DMS114 treated with DMSO at 0.1 percent for 48 hours (cell line): Measurements from ENCODE around the gene OCA2.
A peak's percentile ranks its signal among the peaks of the same experiment; 100 is the strongest.

Experiments
- DNase-seq: peaks from one replicate; lab custom pipeline; 2025; ENCODE audit not compliant: unreplicated experiment; lab: John Stamatoyannopoulos, UW

OCA2 gene

DNA sequence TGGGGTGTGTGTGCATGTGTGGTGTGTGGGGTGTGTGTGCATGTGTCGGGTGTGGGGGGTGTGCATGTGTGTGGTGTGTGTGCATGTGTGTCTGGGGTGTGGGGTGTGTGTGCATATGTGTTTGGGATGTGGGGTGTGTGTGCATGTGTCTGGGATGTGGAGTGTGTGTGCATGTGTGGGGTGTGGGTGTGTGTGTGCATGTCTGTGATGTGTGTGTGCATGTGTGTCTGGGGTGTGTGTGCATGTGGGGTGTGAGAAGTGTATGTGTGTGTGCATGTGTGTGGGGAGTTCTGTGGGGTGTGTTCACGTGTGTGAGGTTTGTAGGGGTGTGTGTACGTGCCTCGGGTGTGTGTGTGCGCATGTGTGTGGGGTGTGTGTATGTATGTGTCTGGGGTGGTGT is 6.7 kb upstream of the OCA2 start:
- DNase-seq, result no peak

DNA sequence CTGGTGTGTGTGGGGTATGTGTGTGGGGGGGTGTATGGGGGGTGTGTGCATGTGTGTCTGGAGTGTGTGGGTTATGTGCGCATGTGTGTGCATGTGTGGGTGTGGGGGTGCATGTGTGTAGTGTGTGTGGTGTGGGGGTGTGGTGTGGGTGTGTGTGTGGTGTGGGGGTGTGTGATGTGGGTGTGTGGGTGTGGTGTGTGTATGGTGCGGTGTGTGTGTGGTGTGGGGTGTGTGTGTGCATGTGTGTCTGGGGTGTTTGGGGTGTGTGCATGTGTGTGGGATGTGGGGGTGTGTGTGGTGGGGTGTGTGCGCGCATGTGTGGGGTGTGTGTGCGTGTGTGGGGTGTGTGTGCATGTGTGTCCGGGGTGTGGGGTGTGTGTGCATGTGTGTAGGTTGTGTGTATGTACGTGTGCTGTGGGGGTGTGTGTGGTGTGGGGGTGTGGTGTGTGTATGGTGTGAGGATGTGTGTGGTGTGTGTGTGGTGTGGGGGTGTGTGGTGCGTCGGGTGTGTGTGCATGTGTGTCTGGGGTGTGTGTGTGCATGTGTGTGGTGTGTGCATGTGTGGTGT is 6.2 kb upstream of the OCA2 start:
- DNase-seq, result no peak

DNA sequence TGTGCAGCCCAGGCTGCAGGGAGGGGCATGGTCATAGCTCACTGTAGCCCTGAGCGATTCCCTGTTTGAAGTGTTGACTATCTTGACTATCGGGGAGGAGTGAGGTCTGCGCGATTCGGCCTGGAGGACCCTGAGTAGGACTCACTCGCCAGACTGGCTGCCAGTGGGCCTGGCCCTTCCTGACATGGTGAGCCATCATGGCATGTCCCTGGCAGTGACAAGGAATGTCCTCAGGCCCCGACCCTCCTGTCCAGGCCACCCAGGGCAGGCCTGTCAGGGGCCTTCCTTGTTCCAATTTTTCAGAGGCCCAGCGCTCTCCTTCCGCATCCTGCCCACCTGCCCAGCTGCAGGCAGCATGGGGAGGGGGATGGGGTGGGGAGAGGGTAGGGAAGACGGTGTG is 5.2 kb upstream of the OCA2 start:
- no peak for DNase-seq

DNA sequence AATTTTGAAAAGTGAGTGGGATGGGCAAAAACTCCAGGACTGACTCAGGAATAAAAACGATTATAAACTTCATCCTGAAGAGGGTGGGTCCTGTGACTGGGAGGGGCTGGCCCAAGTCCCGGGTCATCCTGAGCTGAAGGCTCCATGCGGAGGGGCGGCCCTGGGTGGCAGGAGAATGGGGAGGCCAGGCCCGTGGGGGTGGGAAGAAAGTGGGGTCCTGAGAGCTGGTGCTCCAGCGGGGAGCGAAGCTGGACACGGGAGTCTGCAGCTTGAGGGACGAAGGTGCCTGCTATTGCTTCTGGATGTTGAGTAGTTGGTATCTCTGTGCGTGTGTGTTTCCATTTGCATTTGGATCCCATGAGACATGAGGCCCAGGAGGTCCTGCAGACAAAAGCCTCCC is 4.7 kb upstream of the OCA2 start:
- no peak for DNase-seq

DNA sequence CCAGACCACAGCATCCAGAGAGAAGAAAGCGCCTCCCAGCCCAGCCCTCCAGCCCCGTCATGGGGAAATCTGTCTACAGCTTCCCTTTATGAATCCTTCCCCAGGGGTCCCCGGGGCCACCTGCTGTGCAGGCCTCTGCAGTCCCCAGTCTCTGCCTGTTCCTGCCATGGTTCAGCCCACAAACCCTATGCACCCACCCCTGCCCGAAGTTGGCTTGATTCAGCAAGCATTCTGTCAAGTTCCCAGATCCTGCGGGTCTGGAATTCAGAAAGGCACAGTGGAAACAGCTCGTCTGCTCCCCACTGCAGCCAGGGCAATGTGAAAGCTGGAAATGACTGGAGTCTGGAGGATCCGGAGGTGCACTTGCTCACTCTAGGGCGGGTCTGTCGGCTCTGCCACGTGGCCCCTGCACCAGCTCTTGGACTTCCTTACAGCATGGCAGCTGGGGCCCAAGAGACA is 2.9 kb upstream of the OCA2 start:
- DNase-seq, result no peak

DNA sequence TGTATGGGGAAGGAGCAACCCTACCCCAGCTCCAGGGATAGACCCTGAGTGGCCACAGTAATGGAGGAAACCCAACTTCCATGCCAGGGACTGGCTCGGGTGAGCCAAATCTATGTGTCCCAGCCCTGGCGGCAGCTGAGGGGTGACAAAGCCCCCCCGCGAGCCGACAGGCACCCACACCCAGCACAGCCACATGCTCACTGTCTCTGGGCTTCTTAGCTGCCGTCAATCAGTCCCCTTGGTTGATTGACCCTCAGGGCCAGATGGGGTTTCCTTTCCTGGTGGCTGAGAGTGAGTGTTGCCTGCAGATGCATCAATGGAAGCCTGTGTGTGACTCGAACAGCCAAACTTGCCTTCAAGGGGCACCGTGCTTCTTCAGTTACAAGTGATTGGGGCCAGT is 2.1 kb upstream of the OCA2 start:
- DNase-seq, result no peak

DNA sequence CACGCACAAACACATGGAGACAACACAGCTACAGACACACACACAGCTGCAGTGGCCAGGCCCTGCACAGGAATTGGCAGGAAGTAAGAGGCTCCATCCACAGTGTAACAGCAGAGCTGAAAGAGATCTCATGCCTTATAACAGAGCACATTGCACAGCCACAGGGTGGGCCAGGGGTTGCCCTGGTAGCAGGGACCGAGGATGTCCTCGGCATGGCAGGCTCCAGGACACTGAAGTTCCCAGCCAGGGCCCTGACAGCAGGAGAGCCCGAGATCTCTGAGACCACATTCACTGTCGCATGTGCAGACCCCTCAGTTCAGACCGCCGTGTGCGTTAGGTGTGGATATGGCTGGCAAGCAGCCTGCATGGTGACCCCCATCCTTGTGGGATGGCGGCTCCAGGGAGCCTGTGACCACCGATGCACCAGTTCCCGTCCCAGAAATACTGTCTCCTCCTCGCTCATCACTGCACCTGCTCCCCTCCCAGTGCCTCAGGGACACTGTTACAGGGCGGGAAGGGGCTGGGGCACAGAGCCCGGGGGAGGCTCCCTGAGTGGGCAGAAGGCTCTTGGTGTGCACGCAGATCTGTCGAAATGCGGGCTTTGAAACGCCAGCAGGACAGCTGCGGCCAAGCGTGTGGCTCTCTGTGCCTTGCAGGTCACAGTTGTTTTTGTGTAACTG is 1.5 kb upstream of the OCA2 start:
- DNase-seq, result no peak

DNA sequence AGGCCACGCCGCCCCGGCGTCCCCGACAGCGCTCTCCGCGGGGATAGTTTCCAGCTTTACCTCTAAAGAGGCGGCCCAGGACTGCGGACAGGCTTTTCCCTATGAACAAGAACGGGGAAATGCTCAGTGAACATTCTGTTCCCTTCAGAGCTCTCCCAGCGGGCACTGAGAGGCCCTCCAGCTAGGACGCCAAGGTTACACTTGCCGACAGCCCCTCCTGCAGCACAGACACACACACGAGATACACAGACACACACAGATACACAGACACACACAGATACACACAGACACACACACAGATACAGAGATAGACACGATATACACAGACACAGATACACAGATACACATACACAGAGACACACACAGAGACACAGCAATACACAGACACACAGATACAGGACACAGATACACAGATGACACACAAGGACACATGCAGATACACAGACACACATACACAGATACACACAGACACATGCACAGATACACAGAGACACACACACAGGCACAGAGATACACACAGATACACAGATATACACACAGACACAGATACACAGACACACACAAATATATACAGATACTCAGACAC is 533 bp upstream of the OCA2 start:
- DNase-seq, result no peak

DNA sequence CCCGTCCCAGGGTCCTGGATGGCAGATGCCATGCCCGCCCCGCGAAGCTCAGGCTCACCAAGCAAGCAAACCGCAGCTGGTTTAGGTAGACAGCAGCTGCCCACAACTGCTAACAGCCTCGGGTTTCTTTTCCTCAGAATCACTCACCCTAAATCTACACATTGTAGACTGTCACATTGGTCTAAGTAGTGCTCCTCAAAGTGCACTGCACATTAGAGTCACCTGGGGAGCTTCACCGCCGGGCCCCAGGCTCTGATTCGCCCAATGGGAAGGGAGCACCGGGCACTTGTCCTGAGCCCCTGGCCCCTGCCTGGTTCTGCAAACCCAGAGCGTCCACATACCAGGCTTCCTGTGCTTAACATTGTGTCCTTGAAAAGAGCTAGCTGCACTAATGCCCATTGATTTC is 752 bp downstream of the OCA2 start:
- DNase-seq, result no peak

DNA sequence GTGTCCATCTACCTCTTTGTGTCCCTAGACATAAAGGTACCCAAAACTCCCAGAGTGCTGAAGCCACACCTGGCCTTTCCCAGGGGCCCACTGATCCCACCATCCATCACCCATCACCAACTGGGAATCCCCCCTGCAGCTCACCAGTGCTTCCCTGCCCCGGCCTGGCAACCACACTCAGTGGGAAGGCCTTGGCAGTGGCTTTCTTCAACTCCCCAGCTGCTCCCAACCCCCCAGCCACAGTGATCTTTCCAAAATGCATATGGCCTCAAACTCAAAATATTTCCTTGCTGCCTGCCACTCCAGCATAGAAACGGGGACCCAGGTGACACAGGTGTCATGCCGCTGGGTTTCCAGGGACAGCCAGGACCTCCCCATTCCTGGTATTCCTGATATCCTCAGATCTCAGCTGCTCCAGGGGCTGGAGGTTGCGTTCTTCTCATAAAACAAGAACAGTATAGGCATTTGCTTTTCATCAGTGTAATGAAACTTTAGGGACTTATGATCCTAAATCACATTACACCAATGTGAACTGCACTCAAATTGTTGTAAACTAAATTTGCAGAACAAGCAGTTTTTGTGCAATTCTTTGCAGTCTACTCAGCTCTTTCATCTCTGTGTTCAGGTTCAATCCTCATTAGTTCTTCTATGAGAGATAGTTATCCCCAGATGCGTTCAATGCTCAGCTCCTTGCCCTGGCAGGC is 1.3 kb downstream of the OCA2 start:
- DNase-seq, result peak; percentile 24

DNA sequence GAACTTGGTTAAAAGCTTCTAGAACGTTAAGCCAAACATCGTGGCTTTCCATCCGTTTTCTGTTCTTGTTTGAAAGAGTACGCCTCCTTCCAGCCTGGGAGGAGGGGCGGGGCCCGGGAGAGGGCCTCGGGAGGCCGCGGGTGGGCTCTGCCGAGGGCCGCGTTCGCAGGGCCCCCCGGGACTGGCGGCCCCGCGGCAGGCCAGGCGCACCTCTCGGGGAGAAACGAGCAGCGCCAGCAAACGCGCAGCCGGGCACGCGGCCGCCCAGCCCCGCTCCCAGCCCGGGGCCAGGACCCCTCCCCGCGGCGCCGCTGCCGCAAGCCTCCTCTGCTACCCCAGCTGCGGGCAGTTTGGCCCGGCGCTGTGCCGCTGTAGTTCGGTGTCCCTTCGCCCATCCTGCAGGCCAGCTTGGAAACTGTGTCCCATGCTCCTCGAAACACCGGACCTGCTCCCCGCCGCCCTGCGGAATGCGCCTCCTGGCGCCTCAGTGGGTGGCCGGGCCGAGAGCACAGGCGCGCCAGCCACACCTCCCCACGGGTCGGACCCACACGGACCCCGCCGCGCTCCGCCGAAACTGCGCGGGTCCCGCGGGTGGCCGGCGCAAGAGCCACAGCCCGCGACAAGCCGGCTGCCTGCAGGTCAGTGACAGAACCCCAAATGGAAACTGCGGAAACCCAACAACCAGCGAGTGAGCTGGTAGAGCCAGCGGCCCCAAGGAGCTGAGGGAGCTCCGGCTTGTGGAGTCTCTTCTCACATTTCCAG is 2.3 kb downstream of the OCA2 start:
- no peak for DNase-seq

DNA sequence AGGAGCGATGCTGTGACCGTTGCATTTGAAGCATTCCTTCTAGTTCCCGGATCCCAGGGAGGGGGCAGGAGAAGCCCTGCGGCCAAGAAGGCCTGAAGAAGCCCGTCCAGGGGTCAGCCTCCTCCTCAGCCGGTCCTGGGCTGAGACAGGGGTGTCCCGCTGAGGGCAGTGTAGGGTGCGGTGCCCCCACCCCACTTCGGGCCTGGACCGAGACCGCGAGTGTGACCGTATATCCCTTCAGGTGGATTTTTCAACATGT is 2.8 kb downstream of the OCA2 start:
- DNase-seq, result no peak

DNA sequence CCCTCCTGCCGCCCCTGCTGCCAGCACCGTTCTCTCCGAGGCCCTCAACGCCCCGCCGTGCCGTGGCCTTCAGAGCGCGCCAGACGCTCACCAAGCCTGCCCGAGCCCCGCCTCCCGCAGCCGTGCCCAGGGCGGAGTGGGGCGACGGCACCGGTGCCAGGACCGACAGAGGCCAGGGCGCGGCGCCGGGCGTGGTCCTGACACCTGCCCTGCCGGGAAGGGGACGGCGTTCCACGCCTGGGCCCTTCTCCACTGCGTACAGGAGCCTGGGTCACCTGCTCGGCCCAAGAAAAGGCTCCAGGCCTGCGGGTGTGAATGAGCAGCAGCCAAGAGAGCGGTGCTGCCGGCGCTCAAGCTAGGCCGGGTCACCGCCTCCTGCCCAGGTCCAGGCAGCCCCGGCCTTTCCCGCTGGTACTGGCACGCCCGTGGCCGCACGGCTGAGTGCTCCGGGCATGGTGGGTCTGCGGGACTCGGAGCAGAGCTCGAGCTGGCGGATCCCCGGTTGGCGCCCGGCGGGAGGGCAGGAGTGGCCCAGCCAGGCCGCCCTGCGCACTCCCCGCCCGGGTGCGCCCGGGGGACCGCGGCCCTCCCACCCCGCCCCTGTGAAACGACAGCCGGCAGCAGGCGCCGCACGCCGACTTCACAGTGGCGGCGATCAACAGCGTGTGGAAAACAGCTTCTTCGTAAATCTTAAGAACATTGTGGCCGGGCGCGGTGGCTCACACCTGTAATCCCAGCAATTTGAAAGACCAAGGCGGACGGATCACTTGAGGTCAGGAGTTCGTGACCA is 4.2 kb downstream of the OCA2 start:
- DNase-seq, result no peak

DNA sequence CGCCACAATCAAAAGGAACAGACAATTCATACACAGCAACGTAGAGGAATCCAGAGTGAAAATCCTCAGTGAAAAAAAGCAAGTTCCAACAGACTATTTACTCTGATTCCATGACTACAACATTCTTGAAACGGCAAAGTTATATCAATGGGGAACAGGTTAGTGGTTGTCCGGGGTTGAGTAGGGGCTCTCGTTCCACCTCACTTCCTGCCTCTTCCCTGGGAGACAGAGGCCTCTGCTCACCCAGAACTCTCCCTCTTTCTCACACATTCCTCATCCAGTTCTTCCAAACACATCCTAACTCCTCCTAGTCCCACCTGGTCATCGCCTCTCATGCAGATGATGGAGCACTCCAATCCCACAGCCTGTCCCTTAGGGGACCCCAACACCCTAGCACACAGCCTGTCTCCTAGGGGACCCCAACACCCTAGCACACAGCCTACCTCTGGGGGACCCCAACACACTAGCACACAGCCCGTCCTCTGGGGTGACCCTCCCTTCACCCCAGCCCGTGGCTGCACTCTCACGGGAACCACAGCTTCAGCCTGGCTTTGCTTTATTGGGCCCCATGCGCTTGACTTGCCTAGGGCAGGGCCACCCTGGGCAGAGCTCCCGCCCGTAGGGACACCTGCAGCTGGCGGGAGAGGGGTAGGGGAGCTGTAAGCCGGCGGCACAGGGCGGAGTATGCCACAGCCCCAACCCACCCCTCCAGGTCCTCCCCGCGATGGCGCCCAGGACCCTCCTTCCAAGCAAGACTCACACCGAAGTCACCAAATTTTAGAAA is 5.2 kb downstream of the OCA2 start:
- DNase-seq, result no peak

DNA sequence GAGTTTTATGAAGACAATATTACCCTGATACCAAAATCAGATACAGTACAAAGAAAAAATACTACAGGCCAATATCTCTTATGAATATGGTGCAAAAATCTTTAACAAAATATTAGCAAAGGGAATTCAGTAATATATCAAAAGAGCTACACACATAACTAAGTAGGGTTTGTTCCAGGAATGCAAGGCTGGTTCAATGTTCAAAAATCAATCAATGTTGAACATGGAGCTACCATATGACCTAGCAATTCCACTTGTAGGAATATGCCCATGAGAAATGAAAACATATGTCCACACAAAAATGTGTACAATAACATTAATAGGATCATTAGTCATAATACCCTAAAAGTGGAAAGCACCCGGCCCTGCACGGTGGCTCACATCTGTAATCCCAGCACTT is 7.8 kb downstream of the OCA2 start:
- no peak for DNase-seq

DNA sequence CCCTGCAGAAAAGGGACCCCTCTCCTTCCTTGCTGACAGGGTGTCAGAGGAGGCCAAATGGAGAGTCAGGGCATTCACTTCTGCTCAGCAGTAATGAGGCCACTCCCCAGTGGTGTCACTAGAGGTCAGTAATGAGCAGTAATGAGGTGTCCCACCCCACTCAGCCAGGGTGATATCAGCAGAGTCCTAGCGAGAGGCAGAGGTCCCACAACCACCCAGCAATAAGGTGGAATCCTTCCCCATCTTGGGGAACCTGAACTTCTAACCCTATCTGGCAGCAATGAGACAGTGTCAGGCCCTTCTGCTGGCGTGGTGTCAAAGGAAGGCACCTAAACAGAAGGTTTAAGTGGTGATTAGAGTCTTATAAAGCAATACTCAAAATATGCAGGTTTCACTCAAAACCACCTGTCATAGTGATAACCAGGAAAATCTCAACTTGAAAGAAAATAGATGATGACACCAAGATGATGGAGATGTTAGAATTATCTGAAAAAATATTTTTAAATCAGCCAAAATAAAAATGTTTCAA is 12.9 kb downstream of the OCA2 start:
- peak; percentile 13 for DNase-seq

DNA sequence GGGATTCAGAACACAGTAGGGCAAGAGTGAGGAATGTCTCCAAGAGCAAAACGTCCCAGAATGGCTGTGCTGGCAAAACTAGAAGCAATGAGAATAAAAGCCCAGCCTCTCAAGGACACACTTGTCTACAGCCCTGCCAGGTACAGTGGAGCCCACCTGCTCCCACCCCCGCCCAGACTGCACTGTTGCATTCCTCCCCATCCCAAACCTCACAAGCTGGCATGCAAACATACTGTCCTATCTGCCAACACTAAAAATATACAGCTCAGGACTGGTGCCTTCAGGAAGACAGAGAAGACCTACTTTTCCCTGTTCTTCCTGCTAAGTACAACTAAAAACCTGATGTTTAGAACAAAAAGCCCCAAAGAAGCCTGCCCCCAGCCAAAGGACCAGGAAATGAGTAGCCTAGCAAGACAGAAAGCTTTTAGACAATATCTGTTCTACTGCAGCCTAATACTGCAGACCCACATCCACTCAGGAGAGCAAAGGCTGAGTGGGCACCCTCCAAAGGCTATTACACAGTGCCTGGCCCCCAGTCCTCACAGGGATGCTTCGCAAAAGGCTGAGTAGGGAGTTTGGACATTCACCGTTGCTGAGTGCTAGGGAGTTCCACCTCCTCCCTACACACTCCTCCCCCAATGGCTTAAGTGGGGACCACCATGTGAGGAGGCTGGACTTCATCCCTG is 13.5 kb downstream of the OCA2 start:
- no peak for DNase-seq

DNA sequence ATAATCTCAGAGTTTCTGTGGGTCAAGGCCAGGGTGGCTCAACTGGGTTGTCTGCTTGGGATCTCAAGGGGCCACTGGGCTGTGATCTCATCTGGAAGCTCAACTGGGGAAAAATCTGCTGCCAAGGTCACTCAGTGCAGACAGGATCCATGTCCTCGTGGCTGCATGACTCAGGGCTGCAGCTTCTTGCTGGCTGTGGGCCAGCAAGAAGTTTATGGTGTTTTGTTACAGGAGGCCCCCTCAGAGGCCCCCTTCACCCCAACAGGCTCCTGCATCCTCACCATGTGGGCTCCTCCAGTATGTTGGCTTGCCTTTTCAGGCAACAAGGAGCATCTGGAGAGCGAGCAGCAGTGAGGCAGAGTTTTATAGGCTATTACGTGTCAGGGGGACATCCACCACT is 14.6 kb downstream of the OCA2 start:
- DNase-seq, result no peak
